ENCODE results near the gene ZNF837. TPM values are rescaled to one million over a fixed set of nuclear protein-coding genes. Genes with fewer than 3 reads are reported as not detected.

Gene ZNF837
- total and polyA plus RNA-seq, 2 donors (not counting 1 experiment from before 2014, with no cell fraction given), result 0.27 to 1.8 TPM

DNA sequence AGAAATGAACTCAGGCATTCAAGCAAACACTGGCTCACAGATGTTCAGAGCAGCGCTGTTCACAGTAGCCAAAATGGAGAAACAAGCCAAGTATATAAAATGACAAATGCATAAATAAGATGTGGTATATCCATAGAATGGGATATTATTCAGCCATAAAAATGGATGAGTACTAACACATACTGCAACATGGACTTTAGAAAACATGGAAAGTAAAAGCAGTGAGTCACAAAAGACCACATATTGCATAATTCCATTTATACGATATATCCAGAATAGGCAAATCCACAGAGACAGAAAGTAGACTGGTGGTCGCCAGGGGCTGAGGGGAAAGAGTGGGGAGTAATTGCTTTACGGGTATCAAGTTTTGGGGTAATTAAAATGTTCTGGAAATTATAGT is 6.6 kb downstream of the ZNF837 start:
- Histone ChIP-seq H2AFZ (ENCODE audit: low read length) (no peak overlapping the region), H3K79me2 (ENCODE audit: control insufficient read depth, insufficient read depth, low read length) (no peaks in the 10 kb centered on the region), H3K27ac (ENCODE audit: insufficient read depth, low read length) (no peak overlapping the region), H3K27me3 (ENCODE audit: control insufficient read depth, insufficient read depth, low read length) (no peaks in the 10 kb centered on the region), H3K4me3 (replicated peaks in 1 of 4; ENCODE audit: control extremely low read depth in 1 of 4, insufficient read depth in 1 of 4, low read depth in 3 of 4, low read length in 4 of 4) (no peak overlapping the region), H3K9me3 (ENCODE audit: control insufficient read depth, insufficient read depth, low read depth, low read length) (no peaks in the 10 kb centered on the region), H3K4me1 (ENCODE audit: control insufficient read depth, extremely low read depth, insufficient read depth, low read length) (no peaks in the 10 kb centered on the region), H3K4me2 (ENCODE audit: extremely low read depth, insufficient read depth, low read length) (no peak overlapping the region), H4K20me1 (ENCODE audit: control insufficient read depth, extremely low read depth, insufficient read depth, low read length) (no peaks in the 10 kb centered on the region), H3K36me3 (ENCODE audit: control insufficient read depth, insufficient read depth, low read length) (no peaks in the 10 kb centered on the region), H3K9ac (ENCODE audit: insufficient read depth, low read length) (no peak overlapping the region)
- no peak for DNase-seq (ENCODE audit: low read depth in 2 of 2)
- no peak for TF ChIP-seq EZH2 (IDR thresholded peaks at IDR 0.05; ENCODE audit: low read length, missing control alignments)
- no peak for TF ChIP-seq CTCF (conservative IDR thresholded peaks at IDR 0.05 in 1 of 2, IDR thresholded peaks at IDR 0.05 in 1 of 2; ENCODE audit: low read depth in 1 of 2, low read length in 2 of 2)

GRCh38 chr19:58372311-58373133 is 8.3 kb downstream of the ZNF837 start:
- no peak overlapping the region for H3K9ac ChIP-seq (ENCODE audit: insufficient read depth, low read length)
- H3K36me3 ChIP-seq (ENCODE audit: control insufficient read depth, insufficient read depth, low read length), result no peaks in the 10 kb centered on the region
- no peak overlapping the region for H3K27ac ChIP-seq (ENCODE audit: insufficient read depth, low read length)
- no peaks in the 10 kb centered on the region for H4K20me1 ChIP-seq (ENCODE audit: control insufficient read depth, extremely low read depth, insufficient read depth, low read length)
- no peaks in the 10 kb centered on the region for H3K9me3 ChIP-seq (ENCODE audit: control insufficient read depth, insufficient read depth, low read depth, low read length)
- H3K79me2 ChIP-seq (ENCODE audit: control insufficient read depth, insufficient read depth, low read length), result no peaks in the 10 kb centered on the region
- no peak overlapping the region for H3K4me3 ChIP-seq (replicated peaks in 1 of 4; ENCODE audit: control extremely low read depth in 1 of 4, insufficient read depth in 1 of 4, low read depth in 3 of 4, low read length in 4 of 4)
- DNase-seq (ENCODE audit: low read depth in 2 of 2), result no peak
- no peaks in the 10 kb centered on the region for H3K27me3 ChIP-seq (ENCODE audit: control insufficient read depth, insufficient read depth, low read length)
- H2AFZ ChIP-seq (ENCODE audit: low read length), result no peak overlapping the region
- TF ChIP-seq CTCF (conservative IDR thresholded peaks at IDR 0.05 in 1 of 2, IDR thresholded peaks at IDR 0.05 in 1 of 2; ENCODE audit: low read depth in 1 of 2, low read length in 2 of 2) (no peak), EZH2 (IDR thresholded peaks at IDR 0.05; ENCODE audit: low read length, missing control alignments) (no peak)
- H3K4me2 ChIP-seq (ENCODE audit: extremely low read depth, insufficient read depth, low read length), result no peak overlapping the region
- H3K4me1 ChIP-seq (ENCODE audit: control insufficient read depth, extremely low read depth, insufficient read depth, low read length), result no peaks in the 10 kb centered on the region

GRCh38 chr19:58368561-58369360 is 12.1 kb downstream of the ZNF837 start:
- DNase-seq (ENCODE audit: low read depth in 2 of 2), result no peak
- H2AFZ ChIP-seq (ENCODE audit: low read length), result no peak overlapping the region
- no peak overlapping the region for H3K27ac ChIP-seq (ENCODE audit: insufficient read depth, low read length)
- no peaks in the 10 kb centered on the region for H3K9me3 ChIP-seq (ENCODE audit: control insufficient read depth, insufficient read depth, low read depth, low read length)
- no peak overlapping the region for H3K4me3 ChIP-seq (replicated peaks in 1 of 4; ENCODE audit: control extremely low read depth in 1 of 4, insufficient read depth in 1 of 4, low read depth in 3 of 4, low read length in 4 of 4)
- H3K4me2 ChIP-seq (ENCODE audit: extremely low read depth, insufficient read depth, low read length), result no peak overlapping the region
- no peaks in the 10 kb centered on the region for H3K36me3 ChIP-seq (ENCODE audit: control insufficient read depth, insufficient read depth, low read length)
- H4K20me1 ChIP-seq (ENCODE audit: control insufficient read depth, extremely low read depth, insufficient read depth, low read length), result no peaks in the 10 kb centered on the region
- TF ChIP-seq CTCF (conservative IDR thresholded peaks at IDR 0.05 in 1 of 2, IDR thresholded peaks at IDR 0.05 in 1 of 2; ENCODE audit: low read depth in 1 of 2, low read length in 2 of 2) (no peak), EZH2 (IDR thresholded peaks at IDR 0.05; ENCODE audit: low read length, missing control alignments) (no peak)
- H3K4me1 ChIP-seq (ENCODE audit: control insufficient read depth, extremely low read depth, insufficient read depth, low read length), result no peaks in the 10 kb centered on the region
- no peaks in the 10 kb centered on the region for H3K27me3 ChIP-seq (ENCODE audit: control insufficient read depth, insufficient read depth, low read length)
- H3K79me2 ChIP-seq (ENCODE audit: control insufficient read depth, insufficient read depth, low read length), result no peaks in the 10 kb centered on the region
- no peak overlapping the region for H3K9ac ChIP-seq (ENCODE audit: insufficient read depth, low read length)
